HepG2 (cell line): ENCODE results near the gene TP53I3. TPM values are rescaled to one million over a fixed set of nuclear protein-coding genes. Genes with fewer than 3 reads are reported as not detected.
A peak's percentile ranks its signal among the peaks of the same experiment; 100 is the strongest.

ENCODE experiments used
- ATAC-seq: fragments of 200-7000 bp; cut with Tn5 transposase; 3 replicates; pipeline ENCODE4 v1.9.1; 2020; ENCODE audit warnings: mild to moderate bottlenecking, moderate library complexity
- BruUV-seq: library from RNA; stranded (reverse); fragments of 400-500 nt; replicated peaks from 2 replicates; lab custom pipeline; 2021; lab: Mats Ljungman, UMichigan
- CTCF ChIA-PET: fragments of 300-600 bp; formaldehyde crosslinking; extraction: SDS; loops from one replicate; lab custom pipeline; 2021; ENCODE audit warnings: low total read pairs, inconsistent platforms, low intra/inter-chr PET ratio; lab: Yijun Ruan, JAX
- POLR2A ChIA-PET: fragments of 350-600 bp; sonication (Branson Sonifier 250); formaldehyde crosslinking; loops from one replicate; lab custom pipeline; 2020; ENCODE audit warnings: antibody characterized with exemption, inconsistent platforms; lab: Yijun Ruan, JAX
- DNase-seq: peaks from one replicate; pipeline ENCODE4 v3.0.0-alpha.2; 2015; ENCODE audit warnings: low spot score
- FAIRE-seq: peaks from 3 replicates; lab custom pipeline; 2011; peaks lifted over from hg19 to GRCh38; lab: Jason Lieb, UNC
- H2AFZ ChIP-seq: one replicate; pipeline ENCODE4 v1.6.1; 2011; ENCODE audit warnings: low read length, inconsistent platforms
- H3K27ac ChIP-seq: fragments of 300-600 bp; 3 replicates; pipeline ENCODE4 v1.8.0; 2011; ENCODE audit warnings: mixed run types, mild to moderate bottlenecking, mixed read lengths, low read length, inconsistent platforms; ENCODE audit not compliant: insufficient read depth; ENCODE audit errors: extremely low read length
- H3K27me3 ChIP-seq, 2 experiments: fragments of 200-600 bp in 1 of 2; 2 replicates in 1 of 2; 3 replicates in 1 of 2; pipeline versions ENCODE4 v1.6.0 to v1.8.0; 2011; ENCODE audit warnings: low read length in 2 of 2, mild to moderate bottlenecking in 2 of 2, moderate library complexity in 2 of 2, inconsistent platforms in 1 of 2; ENCODE audit not compliant: insufficient read depth in 2 of 2, control insufficient read depth in 1 of 2
- H3K36me3 ChIP-seq, 2 experiments: fragments of 200-600 bp in 1 of 2; replicated peaks in 1 of 2; 2 replicates in 1 of 2; 3 replicates in 1 of 2; pipeline versions ENCODE4 v1.5.1 to v1.8.0; 2011; ENCODE audit warnings: low read length in 2 of 2, inconsistent platforms in 1 of 2; ENCODE audit not compliant: insufficient read depth in 2 of 2, control insufficient read depth in 1 of 2
- H3K4me1 ChIP-seq: 2 replicates; pipeline ENCODE4 v1.5.1; 2012; ENCODE audit warnings: low read length, inconsistent platforms; ENCODE audit not compliant: insufficient read depth
- H3K4me2 ChIP-seq: 2 replicates; pipeline ENCODE4 v1.6.0; 2011; ENCODE audit warnings: low read depth, low read length, inconsistent platforms
- H3K4me3 ChIP-seq, 3 experiments: fragments of 200-600 bp in 1 of 3; sonication (generic), shearing (Covaris generic) in 1 of 3; replicated peaks in 1 of 3; 2 replicates each; pipeline ENCODE4 v1.5.1; 2011 to 2016; ENCODE audit warnings: low read length in 3 of 3, inconsistent platforms in 2 of 3, low read depth in 2 of 3, mild to moderate bottlenecking in 2 of 3, control low read depth in 1 of 3, mixed read lengths in 1 of 3; ENCODE audit not compliant: insufficient read depth in 1 of 3
- H3K79me2 ChIP-seq: one replicate; pipeline ENCODE4 v1.6.1; 2011; ENCODE audit warnings: low read length, inconsistent platforms; ENCODE audit not compliant: insufficient read depth
- H3K9ac ChIP-seq: 2 replicates; pipeline ENCODE4 v1.6.0; 2011; ENCODE audit warnings: mild to moderate bottlenecking, low read depth, low read length, inconsistent platforms; ENCODE audit not compliant: insufficient read depth
- H3K9me3 ChIP-seq: 2 replicates; pipeline ENCODE4 v1.5.1; 2012; ENCODE audit warnings: mild to moderate bottlenecking, low read length
- H4K20me1 ChIP-seq: 2 replicates; pipeline ENCODE4 v1.6.0; 2011; ENCODE audit warnings: inconsistent platforms, mild to moderate bottlenecking, low read length, moderate library complexity; ENCODE audit not compliant: insufficient read depth
- CAMTA2 ChIP-seq: sonication (generic); formaldehyde crosslinking; IDR thresholded peaks from 2 replicates; pipeline ENCODE4 v1.4.0; 2020; ENCODE audit warnings: mild to moderate bottlenecking, missing genetic modification reagents, borderline replicate concordance
- CHD2 ChIP-seq: IDR thresholded peaks from 2 replicates; pipeline ENCODE4 v1.6.1; 2011; ENCODE audit warnings: low read depth, low read length, improper control_type of control experiment
- HCFC1 ChIP-seq: fragments of 150-350 bp; IDR thresholded peaks from 2 replicates; pipeline ENCODE4 v1.6.1; 2014; ENCODE audit warnings: low read depth, low read length
- HIC2 ChIP-seq: sonication (generic); formaldehyde crosslinking; IDR thresholded peaks from 2 replicates; pipeline ENCODE4 v1.9.0; 2022; ENCODE audit warnings: low read depth, missing genetic modification reagents
- ISX ChIP-seq: sonication (generic); formaldehyde crosslinking; conservative IDR thresholded peaks from 2 replicates; pipeline ENCODE4 v1.5.0; 2020; ENCODE audit warnings: missing genetic modification reagents
- NCOA1 ChIP-seq: sonication (generic); formaldehyde crosslinking; IDR thresholded peaks from 2 replicates; pipeline ENCODE4 v1.9.0; 2021; ENCODE audit warnings: missing genetic modification reagents
- NCOR1 ChIP-seq: fragments of 200-600 bp; sonication (generic); IDR thresholded peaks from 2 replicates; pipeline ENCODE4 v1.7.0; 2017; ENCODE audit warnings: antibody characterized with exemption, low read length, borderline replicate concordance
- PITX1 ChIP-seq: sonication (generic); formaldehyde crosslinking; IDR thresholded peaks from 2 replicates; pipeline ENCODE4 v1.5.1; 2020; ENCODE audit warnings: mild to moderate bottlenecking, missing genetic modification reagents
- RBM39 ChIP-seq: fragments of 200-400 bp; formaldehyde crosslinking; IDR thresholded peaks from one replicate; pipeline ENCODE4 v1.6.1; 2018; ENCODE audit warnings: antibody characterized with exemption, mild to moderate bottlenecking, low read depth, low read length; ENCODE audit not compliant: poor library complexity, severe bottlenecking
- RFX5 ChIP-seq: IDR thresholded peaks from 2 replicates; pipeline ENCODE4 v1.6.1; 2011; ENCODE audit warnings: low read depth, low read length, improper control_type of control experiment
- THRA ChIP-seq: sonication (generic); formaldehyde crosslinking; IDR thresholded peaks from 2 replicates; pipeline ENCODE4 v1.4.0; 2020; ENCODE audit warnings: missing genetic modification reagents, borderline replicate concordance
- ZBTB26 ChIP-seq: IDR thresholded peaks from 2 replicates; pipeline ENCODE4 v1.6.1; 2016; ENCODE audit warnings: missing compliant biosample characterization, missing genetic modification reagents, borderline replicate concordance
- ZKSCAN1 ChIP-seq: fragments of 150-350 bp; IDR thresholded peaks from 2 replicates; pipeline ENCODE4 v1.6.1; 2014; ENCODE audit warnings: low read length
- ZMAT3 ChIP-seq: sonication (generic); formaldehyde crosslinking; conservative IDR thresholded peaks from 2 replicates; pipeline ENCODE4 v1.7.0; 2021; ENCODE audit warnings: missing genetic modification reagents
- ZNF124 ChIP-seq: sonication (generic); formaldehyde crosslinking; IDR thresholded peaks from 2 replicates; pipeline ENCODE4 v1.4.0; 2020; ENCODE audit warnings: missing genetic modification reagents
- ZNF777 ChIP-seq: sonication (generic); formaldehyde crosslinking; IDR thresholded peaks from 2 replicates; pipeline ENCODE4 v1.4.0; 2020; ENCODE audit warnings: missing genetic modification reagents
- WGBS: methylation state at CpG from one replicate; pipeline ENCODE4 v1.1.6; 2017; ENCODE audit warnings: low lambda C conversion rate; 5-methylcytosine and 5-hydroxymethylcytosine counted together
- in situ Hi-C: cut with HindIII; loops from 2 replicates; pipeline ENCODE4 v1.10.0; 2017; ENCODE audit warnings: low pct_unique_long_range_greater_than_20kb; ENCODE audit not compliant: extremely low pct_ligation_motif_present
- intact Hi-C: fragments of 100-400 bp; cut with micrococcal nuclease; formaldehyde crosslinking; loops from one replicate; pipeline ENCODE4 v1.10.0; 2022; ENCODE audit not compliant: unreplicated experiment
- polyA plus RNA-seq, 8 experiments: library from polyadenylated mRNA; depleted of rRNA in 3 of 8; stranded (reverse) in 7 of 8; unstranded in 1 of 8; fragments of >200 nt; fragmentation: Illumina TruSeq in 4 of 8; extraction: Trizol in 4 of 8; gene quantifications; 2 replicates each; pipeline versions ENCODE4 v1.2.1 to v1.2.3, GENCODE V29; 2011 to 2016; ENCODE audit warnings: low read depth in 4 of 8, missing spikeins in 1 of 8, mixed read lengths in 1 of 8; ENCODE audit not compliant: insufficient read depth in 1 of 8
- total RNA-seq, 5 experiments: library from RNA; depleted of rRNA; stranded (reverse); fragments of >200 nt; fragmentation: Illumina TruSeq; extraction: Trizol; gene quantifications; 2 replicates each; pipeline ENCODE4 v1.2.3, GENCODE V29; 2016; ENCODE audit warnings: low read depth in 1 of 5
- TF ChIP-seq, protein P1 (sequence below): sonication (generic); formaldehyde crosslinking; conservative IDR thresholded peaks from 2 replicates; pipeline ENCODE4 v1.8.0; 2022; ENCODE audit warnings: low read depth, missing genetic modification reagents

TP53I3 gene
- total and polyA plus RNA-seq, 2 of the 13 experiments (the other 11 are each of a cell fraction or from before 2014, with no cell fraction given) = 25.0 to 44.1 TPM

- peak; percentile 99 for DNase-seq
- Histone ChIP-seq H2AFZ (peak within 1 kb of the TSS; percentile 86), H3K9ac (peak within 1 kb of the TSS; percentile 83), H3K9me3 (no peaks in the 10 kb centered on the region), H3K27ac (peak within 1 kb of the TSS; percentile 90), H3K36me3 (no peaks in the 10 kb centered on the region), H3K4me2 (peak within 1 kb of the TSS; percentile 97), H3K4me1 (peaks cover 59% of the 10 kb centered on the region), H3K4me3 (peak within 1 kb of the TSS; percentile 84 to 93 (median 88)), H4K20me1 (no peaks in the 10 kb centered on the region), H3K27me3 (no peaks in the 10 kb centered on the region; a peak in 2 of 5 replicates), H3K79me2 (peaks cover 40% of the 10 kb centered on the region)
- in situ Hi-C loops (no loop called here), intact Hi-C loops (loop anchor here (1.0 to 2.0 kb wide), 4 partner anchors 26 to 37 kb away; partner anchors contain the start of genes SF3B6 and TP53I3)
- under 1% methylated on average over 38 of the region's 38 CpGs for WGBS
- no TSS peak for BruUV-seq
- ChIA-PET CTCF (no interaction called here), POLR2A (interaction anchor here (0.6 to 5.4 kb wide), 28 partner anchors 10 to 137 kb away, joined by 3 to 91 read pairs (median 6); partner anchors contain the start of genes ATAD2B, MFSD2B, SF3B6 and TP53I3)
- FAIRE-seq = peak; percentile 98
- ATAC-seq = peak; percentile 93
- 0 out of 2 replicates have a peak, but pooled peaks have one; percentile 47 for TF ChIP-seq THRA
- no peak for TF ChIP-seq ZNF777
- TF ChIP-seq HCFC1 = peak; percentile 90
- peak; percentile 46; the same call in 1 of the 2 replicates for TF ChIP-seq PITX1 (CRISPR knock-in tag)
- peak; percentile 40; the same call in 1 of the 2 replicates for TF ChIP-seq RFX5
- peak; percentile 56; the same call in 1 of the 2 replicates for TF ChIP-seq ZBTB26 (CRISPR knock-in tag)
- no peak for TF ChIP-seq NCOA1 (CRISPR knock-in tag)
- TF ChIP-seq ZKSCAN1 = 0 out of 2 replicates have a peak, but pooled peaks have one; percentile 33
- peak; percentile 45 for TF ChIP-seq RBM39
- TF ChIP-seq NCOR1 = no peak
- TF ChIP-seq ISX (CRISPR knock-in tag) = no peak
- peak; percentile 79; the same call in 1 of the 2 replicates for TF ChIP-seq ZNF124 (CRISPR knock-in tag)
- TF ChIP-seq CHD2 = peak; percentile 63
- 0 out of 2 replicates have a peak, but pooled peaks have one; percentile 22 for TF ChIP-seq HIC2 (CRISPR knock-in tag)
- peak; percentile 89; the same call in 1 of the 2 replicates for TF ChIP-seq CAMTA2 (CRISPR knock-in tag)
- TF ChIP-seq ZMAT3 (CRISPR knock-in tag) = 0 out of 2 replicates have a peak, but pooled peaks have one; percentile 48
- TF ChIP-seq, protein P1, sequence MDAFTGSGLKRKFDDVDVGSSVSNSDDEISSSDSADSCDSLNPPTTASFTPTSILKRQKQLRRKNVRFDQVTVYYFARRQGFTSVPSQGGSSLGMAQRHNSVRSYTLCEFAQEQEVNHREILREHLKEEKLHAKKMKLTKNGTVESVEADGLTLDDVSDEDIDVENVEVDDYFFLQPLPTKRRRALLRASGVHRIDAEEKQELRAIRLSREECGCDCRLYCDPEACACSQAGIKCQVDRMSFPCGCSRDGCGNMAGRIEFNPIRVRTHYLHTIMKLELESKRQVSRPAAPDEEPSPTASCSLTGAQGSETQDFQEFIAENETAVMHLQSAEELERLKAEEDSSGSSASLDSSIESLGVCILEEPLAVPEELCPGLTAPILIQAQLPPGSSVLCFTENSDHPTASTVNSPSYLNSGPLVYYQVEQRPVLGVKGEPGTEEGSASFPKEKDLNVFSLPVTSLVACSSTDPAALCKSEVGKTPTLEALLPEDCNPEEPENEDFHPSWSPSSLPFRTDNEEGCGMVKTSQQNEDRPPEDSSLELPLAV (CRISPR knock-in tag) = no peak
These were observed 37.5 kb downstream of the TP53I3 start, which contains the start of gene WDCP for GRCh38 chr2:24046930-24047702. Gene WDCP, minus strand, starts transcription at chr2:24047391. Its CDS starts 7,897 bp downstream, at chr2:24039494.
